Measurements from ENCODE around the gene DYRK1B. TPM values are rescaled to one million over a fixed set of nuclear protein-coding genes. Genes with fewer than 3 reads are reported as not detected.

DYRK1B gene
- total RNA-seq, 4 donors from 2014 or later = 4.9 to 15.6 (median 8.7) TPM

- TF ChIP-seq CTCF (IDR thresholded peaks at IDR 0.05; ENCODE audit: low read depth) = no peak
These were observed 4.2 kb downstream of the DYRK1B start for GRCh38 chr19:39829702-39830275.

GRCh38 chr19:39828654-39829032, 5.3 kb downstream of the DYRK1B start:
- no peak for TF ChIP-seq CTCF (IDR thresholded peaks at IDR 0.05; ENCODE audit: low read depth)

GRCh38 chr19:39828015-39828653, 5.8 kb downstream of the DYRK1B start:
- TF ChIP-seq CTCF (IDR thresholded peaks at IDR 0.05; ENCODE audit: low read depth) = no peak

GRCh38 chr19:39827216-39827615, 6.7 kb downstream of the DYRK1B start:
- no peak for TF ChIP-seq CTCF (IDR thresholded peaks at IDR 0.05; ENCODE audit: low read depth)

GRCh38 chr19:39826311-39826945, 7.5 kb downstream of the DYRK1B start:
- no peak for TF ChIP-seq CTCF (IDR thresholded peaks at IDR 0.05; ENCODE audit: low read depth)

GRCh38 chr19:39825531-39826076, 8.4 kb downstream of the DYRK1B start:
- TF ChIP-seq CTCF (IDR thresholded peaks at IDR 0.05; ENCODE audit: low read depth) = no peak

- TF ChIP-seq CTCF (IDR thresholded peaks at IDR 0.05; ENCODE audit: low read depth) = no peak
These were observed 8.9 kb downstream of the DYRK1B start for GRCh38 chr19:39825093-39825463.
